Measurements from ENCODE around the gene COL8A1. TPM values are rescaled to one million over a fixed set of nuclear protein-coding genes. Genes with fewer than 3 reads are reported as not detected.
"Not testable (repeated sequence)": the region's sequence is repeated elsewhere in the genome, so short reads cannot be mapped to it uniquely, and the experiment has no call there.

The COL8A1 gene
- total RNA-seq, 1 donor from 2014 or later = 0.75 TPM

DNA sequence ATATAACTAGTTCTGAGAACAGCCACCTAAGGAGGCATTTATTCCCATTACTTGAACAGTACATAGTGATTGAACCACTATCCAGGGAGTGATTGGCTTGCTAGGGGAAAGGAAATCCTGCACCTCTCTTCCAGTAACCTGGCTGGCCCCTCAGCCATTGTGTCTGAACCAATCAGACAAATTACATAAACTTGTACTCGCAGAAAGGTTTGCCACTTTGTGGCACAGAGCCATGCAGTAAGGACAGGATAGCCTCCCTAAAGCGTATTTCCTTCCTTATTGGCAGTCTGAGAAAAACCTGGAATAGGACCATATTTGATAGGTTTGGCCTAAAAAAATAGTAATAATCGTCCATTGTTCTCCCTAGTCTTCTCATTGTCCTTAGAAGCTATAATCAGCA lies 198.3 kb downstream of the COL8A1 start:
- no peak for DNase-seq (ENCODE audit: low spot score)
- no peak for ATAC-seq

DNA sequence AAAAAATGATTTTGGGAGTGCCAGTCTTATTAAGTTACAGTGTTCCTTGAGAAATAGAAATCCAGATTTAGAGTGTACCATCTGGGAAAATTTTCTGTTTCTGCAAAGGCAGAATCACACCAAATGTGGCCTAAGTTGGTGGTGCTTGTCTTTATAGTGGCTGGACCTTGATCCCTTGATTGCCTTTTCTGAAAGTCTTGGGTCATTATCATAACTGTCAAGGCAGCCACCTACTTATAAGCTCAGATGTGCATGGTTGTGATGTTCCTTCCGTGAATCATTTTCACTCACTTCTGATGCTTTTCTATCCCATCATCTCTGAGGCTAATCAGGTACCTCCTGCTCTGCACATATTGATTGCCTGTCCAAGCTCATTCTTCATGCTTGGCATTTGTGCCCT lies 199.3 kb downstream of the COL8A1 start:
- ATAC-seq (no peak), DNase-seq (ENCODE audit: low spot score) (no peak)

DNA sequence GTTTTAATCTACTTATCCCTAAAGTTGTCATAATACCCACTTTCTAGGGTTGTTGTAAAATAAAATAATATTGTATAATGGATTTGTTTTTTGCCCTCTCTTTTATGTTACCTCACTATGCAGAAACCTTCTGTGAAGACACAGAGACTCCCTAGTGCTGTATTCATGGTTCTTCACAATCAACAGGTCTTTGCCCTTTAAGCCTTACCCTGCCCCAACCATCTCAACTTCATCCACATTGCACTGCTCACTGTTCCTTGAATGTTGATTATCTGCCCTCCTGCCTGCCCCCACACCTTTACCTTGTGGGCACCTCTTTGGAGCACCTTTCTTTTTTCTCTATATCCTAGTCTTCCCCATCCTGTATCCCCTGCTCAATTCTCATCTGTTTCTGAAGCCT lies 200.4 kb downstream of the COL8A1 start:
- ATAC-seq (no peak), DNase-seq (ENCODE audit: low spot score) (no peak)

DNA sequence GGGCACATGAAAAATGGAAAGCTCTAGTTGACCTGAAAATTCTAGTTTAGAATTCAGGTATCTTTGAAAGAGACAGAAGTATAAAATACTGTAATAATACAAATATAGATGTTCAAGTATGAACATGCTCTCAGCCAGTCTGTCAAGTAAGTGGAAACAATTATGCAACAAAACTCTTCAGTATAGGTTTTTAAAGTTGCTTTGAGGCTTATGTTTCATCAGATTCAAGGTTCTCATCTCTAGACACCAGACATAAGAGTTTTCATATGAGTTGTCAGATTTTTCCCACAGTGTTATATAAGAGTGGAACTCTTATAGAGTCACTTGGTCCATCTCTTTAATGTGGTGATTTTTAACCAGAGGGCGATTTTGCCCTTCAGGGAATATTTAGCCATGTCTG lies 201.2 kb downstream of the COL8A1 start:
- ATAC-seq (no peak), DNase-seq (ENCODE audit: low spot score) (no peak)

DNA sequence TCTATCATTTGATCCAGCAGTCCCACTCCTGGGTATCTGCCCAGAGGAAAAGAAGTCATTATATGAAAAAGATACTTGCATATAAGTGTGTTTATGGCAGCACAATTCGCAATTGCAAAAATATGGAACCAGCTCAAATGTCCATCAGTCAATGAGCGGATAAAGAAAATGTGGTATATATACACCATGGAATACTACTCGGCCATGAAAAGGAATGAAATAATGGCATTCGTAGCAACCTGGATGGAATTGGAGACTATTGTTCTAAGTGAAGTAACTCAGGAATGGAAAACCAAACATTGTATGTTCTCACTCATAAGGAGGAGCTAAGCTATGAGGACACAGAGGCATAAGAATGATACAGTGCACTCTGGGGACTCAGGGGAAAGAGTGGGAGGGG lies 203.6 kb downstream of the COL8A1 start:
- not testable (repeated sequence) for ATAC-seq; DNase-seq (ENCODE audit: low spot score)

DNA sequence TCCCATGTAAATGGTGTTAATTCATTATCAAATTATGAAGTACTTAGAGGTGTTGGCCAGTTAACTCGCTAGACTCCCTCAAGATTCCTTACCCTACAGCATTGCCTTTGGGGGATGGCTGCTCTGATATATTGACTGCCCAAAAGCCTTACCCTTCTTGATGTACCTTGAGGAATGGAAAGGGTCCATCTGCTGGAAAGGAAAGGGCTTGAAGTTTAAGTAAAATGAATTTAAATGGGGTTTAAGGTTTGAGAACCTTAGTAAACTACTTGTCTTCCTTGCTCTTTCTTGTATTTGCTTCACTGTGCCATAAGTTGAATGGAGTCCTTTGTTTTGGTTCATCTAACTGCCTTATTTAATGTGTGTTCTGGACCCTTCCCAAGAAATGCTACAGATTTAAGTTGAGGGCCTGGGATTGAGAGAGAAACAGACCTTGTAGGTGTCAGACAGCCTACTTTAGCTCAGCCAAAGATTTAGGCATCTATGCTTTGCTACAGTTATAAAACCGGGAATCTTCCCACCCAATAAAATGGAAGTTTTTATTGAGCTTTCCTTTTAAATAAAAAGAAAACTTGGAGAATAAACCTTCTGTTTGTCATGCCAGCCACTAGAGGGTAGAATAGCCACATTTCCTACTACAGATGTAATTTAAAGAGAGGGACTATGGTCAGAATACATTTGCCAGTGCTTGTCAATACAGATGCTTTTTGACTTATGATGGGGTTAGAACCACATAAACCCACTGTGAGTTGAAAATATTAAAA lies 204.6 kb downstream of the COL8A1 start:
- DNase-seq (ENCODE audit: low spot score) (no peak), ATAC-seq (peak; percentile 90)

DNA sequence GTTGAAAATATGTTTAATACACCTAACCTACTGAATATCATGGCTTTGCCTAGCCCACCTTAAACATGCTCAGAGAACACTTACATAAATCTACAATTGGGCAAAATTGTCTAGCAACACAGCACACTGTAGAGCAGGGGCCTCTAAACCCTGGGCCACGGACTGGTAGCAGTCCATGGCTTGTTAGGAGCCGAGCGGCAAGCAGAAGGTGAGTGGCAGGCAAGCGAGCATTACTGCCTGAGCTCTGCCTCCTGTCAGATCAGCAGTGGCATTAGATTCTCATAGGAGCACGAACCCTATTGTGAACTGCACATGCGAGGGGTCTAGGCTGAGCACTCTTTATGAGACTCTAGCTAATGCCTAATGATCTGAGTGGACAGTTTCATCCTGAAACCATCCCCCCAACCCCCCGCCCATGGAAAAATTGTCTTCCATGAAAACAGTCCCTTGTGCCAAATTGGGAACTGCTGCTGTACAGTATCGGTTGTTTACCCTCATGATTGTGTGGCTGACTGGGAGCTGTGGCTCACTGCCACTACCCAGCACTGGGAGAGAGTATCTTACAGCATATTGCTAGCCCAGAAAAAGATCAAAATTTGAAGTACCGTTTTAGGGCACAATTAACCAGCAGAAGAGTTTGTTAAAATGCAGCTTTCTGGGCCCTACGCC lies 205.3 kb downstream of the COL8A1 start:
- DNase-seq (ENCODE audit: low spot score) = no peak

DNA sequence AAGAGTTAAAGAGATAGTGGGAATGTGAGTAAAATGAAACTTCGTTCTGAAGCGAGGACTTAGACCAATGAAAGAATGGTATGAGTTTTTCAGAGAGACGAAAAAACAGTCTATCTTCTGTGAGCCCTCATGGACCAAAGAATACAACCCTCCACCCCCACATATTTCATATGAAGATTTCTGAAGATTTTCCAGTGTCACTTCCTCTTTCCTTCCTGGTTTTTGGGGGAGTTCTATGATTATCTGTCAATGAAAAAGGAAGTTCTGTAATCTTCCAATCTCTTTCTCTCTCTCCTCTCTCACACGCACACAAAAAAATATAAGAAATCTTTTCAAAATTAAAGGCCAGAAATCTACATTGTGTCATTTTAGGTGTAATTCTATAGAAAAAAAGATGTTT lies 206.9 kb downstream of the COL8A1 start:
- no peak for ATAC-seq
- DNase-seq (ENCODE audit: low spot score) = no peak

More for the DNA sequence above, 205.3 kb downstream of the COL8A1 start:
- ATAC-seq = peak; percentile 30

DNA sequence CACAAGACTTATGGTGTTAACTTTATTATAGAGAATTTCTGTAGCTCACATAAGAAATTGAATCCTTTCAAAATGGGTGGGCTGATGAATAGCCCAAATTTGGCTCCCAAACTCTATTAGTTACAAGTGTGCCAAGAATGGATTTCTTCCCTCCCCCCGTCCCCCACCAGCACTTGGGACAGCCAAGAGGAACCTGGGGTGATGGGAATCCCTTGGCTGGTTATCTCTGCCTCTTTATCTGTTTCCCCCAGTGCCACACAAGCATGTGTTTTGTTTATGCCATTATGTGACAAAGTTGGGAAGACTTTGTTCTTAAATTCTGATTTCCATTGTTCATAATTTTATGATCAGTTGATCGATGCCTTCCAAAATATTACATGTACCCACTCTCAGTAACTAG lies 207.6 kb downstream of the COL8A1 start:
- no peak for ATAC-seq

DNA sequence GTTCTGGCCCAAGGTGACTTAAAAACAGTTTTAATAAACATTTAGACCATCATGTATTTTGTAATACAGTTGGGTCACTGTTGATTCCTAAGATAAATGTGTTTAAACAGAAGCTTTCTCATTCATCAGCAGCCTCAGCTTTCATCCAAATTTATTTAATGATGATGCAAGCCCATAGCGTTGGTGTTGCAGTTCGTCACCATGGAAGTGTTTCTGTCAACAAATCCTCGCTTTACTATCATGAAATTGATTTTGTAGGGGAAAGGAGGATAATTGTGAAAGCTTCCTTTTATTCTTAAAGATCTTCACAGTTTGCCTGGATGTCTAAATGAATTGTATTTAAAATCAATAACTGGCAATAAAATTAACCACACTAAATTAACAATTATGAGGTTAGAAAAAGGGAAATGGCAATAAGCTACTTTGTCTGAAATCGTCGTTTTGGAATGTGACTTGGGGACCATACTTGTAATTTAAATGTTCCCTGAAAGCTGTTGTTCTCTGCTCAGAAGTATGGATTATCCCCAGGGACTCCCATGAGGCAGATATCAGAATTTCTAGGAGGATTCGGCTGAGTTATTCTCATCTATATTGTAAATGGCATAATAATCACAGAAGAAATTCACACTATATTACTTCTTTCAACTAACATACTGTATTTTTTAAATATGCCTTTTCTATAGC lies 208.2 kb downstream of the COL8A1 start:
- peak; percentile 75 for ATAC-seq

More for the DNA sequence above, 207.6 kb downstream of the COL8A1 start:
- DNase-seq (ENCODE audit: low spot score) = no peak

DNA sequence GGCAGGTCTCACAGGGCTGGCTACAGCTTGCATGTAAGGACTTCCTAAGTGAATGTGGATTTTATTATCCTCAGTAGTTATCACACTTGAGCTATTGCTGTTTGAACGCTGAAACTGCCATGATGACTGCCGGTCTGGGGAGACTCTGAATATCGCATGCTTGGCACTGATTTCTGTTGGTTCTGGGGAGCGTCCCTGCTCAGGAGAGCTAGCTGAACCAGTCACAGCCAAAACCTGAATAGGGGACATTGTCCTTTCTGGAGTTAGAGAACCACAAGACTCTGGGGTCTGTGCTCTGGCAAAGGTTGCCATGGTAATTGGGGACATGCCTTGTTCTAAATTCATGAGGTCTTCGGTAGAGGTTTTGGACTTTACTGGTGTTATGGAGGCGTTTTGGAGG lies 210.0 kb downstream of the COL8A1 start:
- ATAC-seq (no peak), DNase-seq (ENCODE audit: low spot score) (no peak)

More for the DNA sequence above, 208.2 kb downstream of the COL8A1 start:
- DNase-seq (ENCODE audit: low spot score) = no peak

Other genes with a start within 250 kb of the COL8A1 start
- gene CMSS1, start 179.3 kb downstream of the COL8A1 start, total RNA-seq = 9.7 TPM

Data from left lobe of liver (tissue), 2 donors.